Measurements from ENCODE around the gene ZNF281. TPM values are rescaled to one million over a fixed set of nuclear protein-coding genes. Genes with fewer than 3 reads are reported as not detected.
"Not testable (repeated sequence)": the region's sequence is repeated elsewhere in the genome, so short reads cannot be mapped to it uniquely, and the experiment has no call there.

ZNF281 gene
- total RNA-seq, 1 donor from 2014 or later, result 35.1 TPM

- no peak for DNase-seq (ENCODE audit: low spot score)
- TF ChIP-seq, protein P1, sequence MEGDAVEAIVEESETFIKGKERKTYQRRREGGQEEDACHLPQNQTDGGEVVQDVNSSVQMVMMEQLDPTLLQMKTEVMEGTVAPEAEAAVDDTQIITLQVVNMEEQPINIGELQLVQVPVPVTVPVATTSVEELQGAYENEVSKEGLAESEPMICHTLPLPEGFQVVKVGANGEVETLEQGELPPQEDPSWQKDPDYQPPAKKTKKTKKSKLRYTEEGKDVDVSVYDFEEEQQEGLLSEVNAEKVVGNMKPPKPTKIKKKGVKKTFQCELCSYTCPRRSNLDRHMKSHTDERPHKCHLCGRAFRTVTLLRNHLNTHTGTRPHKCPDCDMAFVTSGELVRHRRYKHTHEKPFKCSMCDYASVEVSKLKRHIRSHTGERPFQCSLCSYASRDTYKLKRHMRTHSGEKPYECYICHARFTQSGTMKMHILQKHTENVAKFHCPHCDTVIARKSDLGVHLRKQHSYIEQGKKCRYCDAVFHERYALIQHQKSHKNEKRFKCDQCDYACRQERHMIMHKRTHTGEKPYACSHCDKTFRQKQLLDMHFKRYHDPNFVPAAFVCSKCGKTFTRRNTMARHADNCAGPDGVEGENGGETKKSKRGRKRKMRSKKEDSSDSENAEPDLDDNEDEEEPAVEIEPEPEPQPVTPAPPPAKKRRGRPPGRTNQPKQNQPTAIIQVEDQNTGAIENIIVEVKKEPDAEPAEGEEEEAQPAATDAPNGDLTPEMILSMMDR (IDR thresholded peaks at IDR 0.05; ENCODE audit: unreplicated experiment), result no peak
- Mint-ChIP-seq H3K9me3 (ENCODE audit: unreplicated experiment) (no peaks in the 10 kb centered on the region), H3K4me1 (ENCODE audit: unreplicated experiment) (peaks cover 41% of the 10 kb centered on the region), H3K36me3 (ENCODE audit: low read depth, unreplicated experiment) (no peaks in the 10 kb centered on the region), H3K4me3 (ENCODE audit: unreplicated experiment) (no peak overlapping the region), H3K27me3 (ENCODE audit: unreplicated experiment) (no peaks in the 10 kb centered on the region), H3K27ac (ENCODE audit: unreplicated experiment) (peak overlapping the region; percentile 84)
Measured at GRCh38 chr1:200364091-200364759, 45.6 kb downstream of the ZNF281 start.

GRCh38 chr1:200363264-200363933, 46.4 kb downstream of the ZNF281 start:
- no peak for DNase-seq (ENCODE audit: low spot score)
- Mint-ChIP-seq H3K4me3 (ENCODE audit: unreplicated experiment) (no peak overlapping the region), H3K27ac (ENCODE audit: unreplicated experiment) (no peak overlapping the region), H3K9me3 (ENCODE audit: unreplicated experiment) (no peaks in the 10 kb centered on the region), H3K27me3 (ENCODE audit: unreplicated experiment) (no peaks in the 10 kb centered on the region), H3K36me3 (ENCODE audit: low read depth, unreplicated experiment) (no peaks in the 10 kb centered on the region), H3K4me1 (ENCODE audit: unreplicated experiment) (peaks cover 34% of the 10 kb centered on the region)
- TF ChIP-seq, protein P1 (IDR thresholded peaks at IDR 0.05; ENCODE audit: unreplicated experiment), result no peak

- TF ChIP-seq, protein P1 (IDR thresholded peaks at IDR 0.05; ENCODE audit: unreplicated experiment), result no peak
- Mint-ChIP-seq H3K27me3 (ENCODE audit: unreplicated experiment) (no peaks in the 10 kb centered on the region), H3K27ac (ENCODE audit: unreplicated experiment) (no peak overlapping the region), H3K4me3 (ENCODE audit: unreplicated experiment) (no peak overlapping the region), H3K9me3 (ENCODE audit: unreplicated experiment) (no peaks in the 10 kb centered on the region), H3K4me1 (ENCODE audit: unreplicated experiment) (peaks cover 27% of the 10 kb centered on the region), H3K36me3 (ENCODE audit: low read depth, unreplicated experiment) (no peaks in the 10 kb centered on the region)
- DNase-seq (ENCODE audit: low spot score), result no peak
Measured at GRCh38 chr1:200362421-200362820, 47.4 kb downstream of the ZNF281 start.

DNA sequence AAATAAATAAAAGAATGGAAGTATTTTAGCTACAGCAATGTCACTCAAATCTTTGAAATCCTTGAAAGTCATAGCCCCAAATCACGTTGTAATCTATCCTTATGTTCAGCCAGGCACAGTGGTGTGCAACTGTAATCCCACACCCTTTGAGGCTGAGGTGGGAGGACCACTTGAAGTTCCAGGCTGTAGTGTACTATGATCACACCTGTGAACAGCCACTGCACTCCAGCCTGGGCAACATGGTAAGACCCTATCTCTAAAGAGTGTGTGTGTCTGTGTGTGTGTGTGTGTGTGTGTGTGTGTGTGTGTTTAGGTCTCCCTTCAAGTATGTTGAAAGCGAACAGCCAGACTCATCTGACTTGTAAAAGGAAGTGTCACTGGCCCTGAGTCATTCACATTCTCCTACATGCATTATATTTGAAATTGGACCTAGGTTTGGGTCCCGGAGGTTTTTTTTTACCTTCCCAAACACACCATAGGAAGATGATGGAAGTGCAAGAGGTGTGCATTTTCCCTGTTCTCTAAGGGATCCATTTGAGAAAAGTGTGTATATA, 50.1 kb downstream of the ZNF281 start:
- Mint-ChIP-seq H3K27me3 (ENCODE audit: unreplicated experiment) (no peaks in the 10 kb centered on the region), H3K36me3 (ENCODE audit: low read depth, unreplicated experiment) (no peaks in the 10 kb centered on the region), H3K4me1 (ENCODE audit: unreplicated experiment) (peaks cover 10% of the 10 kb centered on the region), H3K9me3 (ENCODE audit: unreplicated experiment) (no peaks in the 10 kb centered on the region), H3K4me3 (ENCODE audit: unreplicated experiment) (no peak overlapping the region), H3K27ac (ENCODE audit: unreplicated experiment) (no peak overlapping the region)
- TF ChIP-seq, protein P1 (IDR thresholded peaks at IDR 0.05; ENCODE audit: unreplicated experiment), result no peak
- DNase-seq (ENCODE audit: low spot score), result no peak

GRCh38 chr1:200357925-200358324, 51.9 kb downstream of the ZNF281 start:
- not testable (repeated sequence) for H3K27ac Mint-ChIP-seq (ENCODE audit: unreplicated experiment); H3K27me3 Mint-ChIP-seq (ENCODE audit: unreplicated experiment); H3K9me3 Mint-ChIP-seq (ENCODE audit: unreplicated experiment); H3K4me3 Mint-ChIP-seq (ENCODE audit: unreplicated experiment); DNase-seq (ENCODE audit: low spot score); H3K36me3 Mint-ChIP-seq (ENCODE audit: low read depth, unreplicated experiment)
- H3K4me1 Mint-ChIP-seq (ENCODE audit: unreplicated experiment), result peaks cover 14% of the 10 kb centered on the region

Measured in endothelial cell (in vitro differentiated cells).